HEK293T (cell line): ENCODE data around the gene KIAA1671.

Experiments used
- CTCF ChIA-PET: fragments of 350-600 bp; formaldehyde crosslinking; extraction: SDS; loops from one replicate; lab custom pipeline; 2021; ENCODE audit warnings: antibody characterized with exemption, inconsistent platforms; lab: Yijun Ruan, JAX
- POLR2A ChIA-PET: fragments of 350-600 bp; formaldehyde crosslinking; extraction: SDS; loops from one replicate; lab custom pipeline; 2020; ENCODE audit warnings: antibody characterized with exemption, inconsistent platforms; lab: Yijun Ruan, JAX
- DNase-seq: peaks from one replicate; pipeline ENCODE4 v3.0.0; 2012; ENCODE audit warnings: mixed read lengths; ENCODE audit errors: extremely low spot score
- ARNT ChIP-seq: fragments of 450-650 bp; IDR thresholded peaks from 2 replicates; pipeline ENCODE4 v1.6.1; 2017; ENCODE audit warnings: mild to moderate bottlenecking
- BHLHE40 ChIP-seq: fragments of 450-650 bp; IDR thresholded peaks from 2 replicates; pipeline ENCODE4 v1.6.1; 2016; ENCODE audit warnings: mild to moderate bottlenecking, moderate library complexity, borderline replicate concordance
- CTBP1 ChIP-seq: fragments of 450-650 bp; IDR thresholded peaks from 2 replicates; pipeline ENCODE4 v1.6.1; 2016; ENCODE audit warnings: borderline replicate concordance
- ELF4 ChIP-seq: fragments of 450-650 bp; IDR thresholded peaks from 2 replicates; pipeline ENCODE4 v1.6.1; 2017; ENCODE audit warnings: antibody characterized with exemption
- FOXA1 ChIP-seq: fragments of 450-650 bp; IDR thresholded peaks from 2 replicates; pipeline ENCODE4 v1.6.1; 2016; ENCODE audit warnings: mild to moderate bottlenecking
- FOXK2 ChIP-seq: fragments of 450-650 bp; IDR thresholded peaks from 2 replicates; pipeline ENCODE4 v1.6.1; 2016; ENCODE audit warnings: mild to moderate bottlenecking
- FOXM1 ChIP-seq: fragments of 450-650 bp; IDR thresholded peaks from 2 replicates; pipeline ENCODE4 v1.6.1; 2017; ENCODE audit warnings: mild to moderate bottlenecking, borderline replicate concordance
- HDGF ChIP-seq: fragments of 450-650 bp; IDR thresholded peaks from 2 replicates; pipeline ENCODE4 v1.6.1; 2017; ENCODE audit warnings: antibody characterized with exemption, borderline replicate concordance
- L3MBTL2 ChIP-seq: fragments of 450-650 bp; conservative IDR thresholded peaks from 2 replicates; pipeline ENCODE4 v1.6.1; 2016; ENCODE audit warnings: mild to moderate bottlenecking
- LEF1 ChIP-seq: fragments of 450-650 bp; IDR thresholded peaks from 2 replicates; pipeline ENCODE4 v1.6.1; 2017; ENCODE audit warnings: mild to moderate bottlenecking, borderline replicate concordance
- NFRKB ChIP-seq: fragments of 450-650 bp; IDR thresholded peaks from 2 replicates; pipeline ENCODE4 v1.6.1; 2016; ENCODE audit warnings: mild to moderate bottlenecking, moderate library complexity
- PKNOX1 ChIP-seq: fragments of 450-650 bp; IDR thresholded peaks from 2 replicates; pipeline ENCODE4 v1.6.1; 2016
- SP1 ChIP-seq: fragments of 450-650 bp; IDR thresholded peaks from 2 replicates; pipeline ENCODE4 v1.6.1; 2017
- SUZ12 ChIP-seq: fragments of 450-650 bp; IDR thresholded peaks from 2 replicates; pipeline ENCODE4 v1.6.1; 2016; ENCODE audit warnings: mild to moderate bottlenecking
- TARDBP ChIP-seq: fragments of 450-650 bp; IDR thresholded peaks from 2 replicates; pipeline ENCODE4 v1.6.1; 2016
- ZNF384 ChIP-seq: fragments of 450-650 bp; IDR thresholded peaks from 2 replicates; pipeline ENCODE4 v1.6.1; 2016

The KIAA1671 gene

GRCh38 chr22:25013607-25014006 lies 61.1 kb downstream of the KIAA1671 start:
- POLR2A ChIA-PET, result interaction anchor here (1.5 kb wide), 1 partner anchor 13 kb away, joined by 3 read pairs; no protein-coding TSS in a partner anchor
- CTCF ChIA-PET, result interaction anchor here (1.0 kb wide), 1 partner anchor 68 kb away, joined by 3 read pairs; no protein-coding TSS in a partner anchor
- peak; percentile 79 for DNase-seq
- TF ChIP-seq BHLHE40 (no peak), FOXA1 (no peak), SP1 (no peak), NFRKB (no peak), L3MBTL2 (no peak), CTBP1 (peak; percentile 71; the same call in 1 of the 2 replicates), ARNT (peak; percentile 41; the same call in 1 of the 2 replicates), TARDBP (no peak), FOXK2 (no peak), SUZ12 (no peak), HDGF (no peak), ZNF384 (no peak), FOXM1 (no peak), ELF4 (no peak), PKNOX1 (peak; percentile 94), LEF1 (no peak)

- no peak for DNase-seq
- ChIA-PET CTCF (interaction anchor here (0.6 kb wide), 1 partner anchor 217 kb away, joined by 11 read pairs; no protein-coding TSS in a partner anchor), POLR2A (interaction anchor here (1.1 kb wide), 1 partner anchor 61 kb away, joined by 3 read pairs; no protein-coding TSS in a partner anchor)
- TF ChIP-seq PKNOX1, result no peak
- TF ChIP-seq ZNF384, result peak; percentile 95
Measured at GRCh38 chr22:25014896-25015755, 62.6 kb downstream of the KIAA1671 start.

- TF ChIP-seq LEF1 (no peak), FOXA1 (no peak), ZNF384 (no peak), TARDBP (no peak), HDGF (no peak), SUZ12 (no peak), ARNT (no peak), PKNOX1 (no peak), FOXK2 (no peak), NFRKB (no peak), BHLHE40 (no peak), ELF4 (no peak)
- POLR2A ChIA-PET, result no interaction called here
- CTCF ChIA-PET, result no interaction called here
- DNase-seq, result no peak
Measured at GRCh38 chr22:25016311-25016710, 63.8 kb downstream of the KIAA1671 start.

GRCh38 chr22:25018009-25018408 lies 65.5 kb downstream of the KIAA1671 start:
- ChIA-PET CTCF (no interaction called here), POLR2A (no interaction called here)
- DNase-seq, result no peak
- TF ChIP-seq FOXA1 (no peak), FOXM1 (no peak), ELF4 (no peak), TARDBP (no peak), SUZ12 (no peak), LEF1 (no peak), ARNT (no peak), L3MBTL2 (no peak), FOXK2 (no peak), NFRKB (no peak)

- no peak for TF ChIP-seq SP1
- no peak for TF ChIP-seq CTBP1
- no peak for TF ChIP-seq LEF1
- TF ChIP-seq PKNOX1, result no peak
- TF ChIP-seq L3MBTL2, result no peak
- no peak for TF ChIP-seq TARDBP
- TF ChIP-seq HDGF, result no peak
- TF ChIP-seq FOXA1, result no peak
- no peak for DNase-seq
- ChIA-PET POLR2A (no interaction called here), CTCF (no interaction called here)
Measured at GRCh38 chr22:25019427-25020184, 67.1 kb downstream of the KIAA1671 start.
